ENCODE results near the gene XPR1. TPM values are rescaled to one million over a fixed set of nuclear protein-coding genes. Genes with fewer than 3 reads are reported as not detected.

The XPR1 gene
- total RNA-seq, 1 experiment from 2014 or later: 36.1 TPM

GRCh38 chr1:180606155-180606554 is 25.7 kb upstream of the XPR1 start:
- TF ChIP-seq CTCF (IDR thresholded peaks at IDR 0.05): no peak
- TF ChIP-seq SIN3A (IDR thresholded peaks at IDR 0.05; ENCODE audit: borderline replicate concordance, insufficient read depth, low read depth, low read length): no peak
- TF ChIP-seq TCF7L2 (IDR thresholded peaks at IDR 0.05; ENCODE audit: low read depth, low read length): no peak
- TF ChIP-seq REST (IDR thresholded peaks at IDR 0.05; ENCODE audit: insufficient read depth in 1 of 2, low read depth in 2 of 2, low read length in 1 of 2): no peak
- no peak for TF ChIP-seq POLR2AphosphoS5 (IDR thresholded peaks at IDR 0.05; ENCODE audit: low read depth, low read length)
- DNase-seq (ENCODE audit: low read depth, low spot score): no peak
- POLR2A ChIA-PET: no interaction called here
- ATAC-seq: no peak
- in situ Hi-C loops (cut with HindIII; ENCODE audit: low pct_unique_long_range_greater_than_20kb, low sequenced_read_pairs): no loop called here
- H3K36me3 ChIP-seq (ENCODE audit: control insufficient read depth, insufficient read depth, low read length): no peaks in the 10 kb centered on the region
- BruUV-seq (replicated peaks): no TSS peak
- no peaks in the 10 kb centered on the region for H3K27me3 ChIP-seq (ENCODE audit: control insufficient read depth, insufficient read depth, low read length)
- H3K9me3 ChIP-seq (ENCODE audit: control insufficient read depth, insufficient read depth, low read depth, low read length): no peaks in the 10 kb centered on the region
- intact Hi-C loops (cut with micrococcal nuclease; ENCODE audit: unreplicated experiment): no loop called here
- no peak overlapping the region for H3K4me3 ChIP-seq (ENCODE audit: low read depth in 2 of 2, low read length in 2 of 2)
- H3K4me1 ChIP-seq (ENCODE audit: control insufficient read depth, insufficient read depth, low read length): no peaks in the 10 kb centered on the region
- H3K27ac ChIP-seq (ENCODE audit: low read length): no peak overlapping the region
- CTCF ChIA-PET: no interaction called here

GRCh38 chr1:180609643-180610555 is 21.9 kb upstream of the XPR1 start:
- no peaks in the 10 kb centered on the region for H3K4me1 ChIP-seq (ENCODE audit: control insufficient read depth, insufficient read depth, low read length)
- in situ Hi-C loops (cut with HindIII; ENCODE audit: low pct_unique_long_range_greater_than_20kb, low sequenced_read_pairs) (no loop called here), intact Hi-C loops (cut with micrococcal nuclease; ENCODE audit: unreplicated experiment) (no loop called here)
- POLR2A ChIA-PET: no interaction called here
- TF ChIP-seq REST (IDR thresholded peaks at IDR 0.05; ENCODE audit: insufficient read depth in 1 of 2, low read depth in 2 of 2, low read length in 1 of 2) (no peak), SIN3A (IDR thresholded peaks at IDR 0.05; ENCODE audit: borderline replicate concordance, insufficient read depth, low read depth, low read length) (no peak), TCF7L2 (IDR thresholded peaks at IDR 0.05; ENCODE audit: low read depth, low read length) (no peak), CTCF (IDR thresholded peaks at IDR 0.05) (no peak)
- DNase-seq (ENCODE audit: low read depth, low spot score): no peak
- H3K27me3 ChIP-seq (ENCODE audit: control insufficient read depth, insufficient read depth, low read length): no peaks in the 10 kb centered on the region
- BruUV-seq (replicated peaks): no TSS peak
- H3K9me3 ChIP-seq (ENCODE audit: control insufficient read depth, insufficient read depth, low read depth, low read length): no peaks in the 10 kb centered on the region
- no peak overlapping the region for H3K27ac ChIP-seq (ENCODE audit: low read length)
- H3K36me3 ChIP-seq (ENCODE audit: control insufficient read depth, insufficient read depth, low read length): no peaks in the 10 kb centered on the region
- CTCF ChIA-PET: interaction anchor here (0.5 kb wide), 1 partner anchor 21 kb away, joined by 4 read pairs; no protein-coding TSS in a partner anchor
- H3K4me3 ChIP-seq (ENCODE audit: low read depth in 2 of 2, low read length in 2 of 2): no peak overlapping the region
- no peak for ATAC-seq
